SK-MEL-5 (cell line): ENCODE data around the gene EHMT1. TPM values are rescaled to one million over a fixed set of nuclear protein-coding genes. Genes with fewer than 3 reads are reported as not detected.
"Not testable (repeated sequence)": the region's sequence is repeated elsewhere in the genome, so short reads cannot be mapped to it uniquely, and the experiment has no call there.

Experiments used
- DNase-seq: peaks from one replicate; pipeline ENCODE4 v3.0.0-alpha.2; 2016; ENCODE audit warnings: low read depth, low spot score
- in situ Hi-C: cut with HindIII; loops from 2 replicates; pipeline ENCODE4 v1.10.0; 2016; ENCODE audit warnings: low sequenced_read_pairs, high pct_unique_total_duplicates, low pct_unique_long_range_greater_than_20kb
- total RNA-seq: library from RNA; depleted of rRNA; stranded (reverse); fragments of >200 nt; shearing (Covaris generic); gene quantifications from 2 replicates; pipeline ENCODE4 v1.2.3, GENCODE V29; 2014

The EHMT1 gene
- total RNA-seq, 1 experiment from 2014 or later = 18.5 TPM

GRCh38 chr9:137851516-137852267, 232.9 kb downstream of the EHMT1 start:
- DNase-seq = no peak
- in situ Hi-C loops = no loop called here

GRCh38 chr9:137853392-137853995, 234.7 kb downstream of the EHMT1 start:
- DNase-seq = no peak
- in situ Hi-C loops = no loop called here

- in situ Hi-C loops = no loop called here
- DNase-seq = no peak
Measured at GRCh38 chr9:137860361-137860760, 241.6 kb downstream of the EHMT1 start.

GRCh38 chr9:137865581-137866145, 246.9 kb downstream of the EHMT1 start:
- DNase-seq = no peak
- in situ Hi-C loops = no loop called here

- no peak for DNase-seq
- in situ Hi-C loops = no loop called here
Measured at GRCh38 chr9:137866226-137867141, 247.7 kb downstream of the EHMT1 start.

GRCh38 chr9:137870432-137870831, 251.6 kb downstream of the EHMT1 start:
- no peak for DNase-seq
- in situ Hi-C loops = no loop called here

- in situ Hi-C loops = no loop called here
- DNase-seq = no peak
Measured at GRCh38 chr9:137872296-137872695, 253.5 kb downstream of the EHMT1 start.

GRCh38 chr9:137873408-137873807, 254.6 kb downstream of the EHMT1 start:
- no peak for DNase-seq
- in situ Hi-C loops = no loop called here

- DNase-seq = no peak
- in situ Hi-C loops = no loop called here
Measured at GRCh38 chr9:137873858-137874362, 255.1 kb downstream of the EHMT1 start.

GRCh38 chr9:137875354-137875753, 256.5 kb downstream of the EHMT1 start:
- no peak for DNase-seq
- in situ Hi-C loops = no loop called here

GRCh38 chr9:137875846-137876245, 257.0 kb downstream of the EHMT1 start:
- no peak for DNase-seq
- in situ Hi-C loops = no loop called here

GRCh38 chr9:137876269-137876668, 257.5 kb downstream of the EHMT1 start:
- DNase-seq = no peak
- in situ Hi-C loops = no loop called here

GRCh38 chr9:137876781-137877386, 258.1 kb downstream of the EHMT1 start:
- in situ Hi-C loops = no loop called here
- DNase-seq = no peak

- peak; percentile 18 for DNase-seq
Measured at GRCh38 chr9:137877506-137878122, 258.8 kb downstream of the EHMT1 start, which contains the start of gene CACNA1B. CACNA1B (plus strand) TSS chr9:137877782; CDS start chr9:137877934, 152 bp downstream.

GRCh38 chr9:137878146-137878941, 259.5 kb downstream of the EHMT1 start:
- no peak for DNase-seq

More at GRCh38 chr9:137877506-137878122, 258.8 kb downstream of the EHMT1 start, which contains the start of gene CACNA1B:
- in situ Hi-C loops = not testable (repeated sequence)

GRCh38 chr9:137879052-137879451, 260.2 kb downstream of the EHMT1 start:
- DNase-seq = no peak
- in situ Hi-C loops = no loop called here

More at GRCh38 chr9:137878146-137878941, 259.5 kb downstream of the EHMT1 start:
- in situ Hi-C loops = no loop called here
